Measurements from ENCODE around the gene APBB3.

The APBB3 gene

DNA sequence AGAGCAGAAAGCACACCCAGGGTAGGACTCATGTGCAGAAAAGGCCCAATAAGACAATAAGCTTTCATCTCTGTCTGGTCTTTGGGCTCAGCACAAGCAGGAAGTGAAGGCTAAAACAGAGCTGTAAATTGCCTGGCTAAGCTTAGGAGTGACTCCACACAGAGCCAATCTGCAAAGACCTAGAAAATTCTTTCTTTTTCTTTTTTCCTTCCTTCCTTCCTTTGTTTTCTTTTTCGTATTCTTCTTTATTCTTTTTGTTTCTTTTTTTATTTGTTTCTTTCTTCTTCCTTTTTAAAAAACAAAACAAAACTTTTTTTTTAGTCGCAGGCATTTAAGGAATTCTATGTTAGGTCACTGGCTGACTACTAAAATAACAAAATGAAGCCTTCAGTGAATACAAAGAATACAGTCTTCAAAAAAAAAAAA is 12.4 kb upstream of the APBB3 start:
- no peak for DNase-seq

DNA sequence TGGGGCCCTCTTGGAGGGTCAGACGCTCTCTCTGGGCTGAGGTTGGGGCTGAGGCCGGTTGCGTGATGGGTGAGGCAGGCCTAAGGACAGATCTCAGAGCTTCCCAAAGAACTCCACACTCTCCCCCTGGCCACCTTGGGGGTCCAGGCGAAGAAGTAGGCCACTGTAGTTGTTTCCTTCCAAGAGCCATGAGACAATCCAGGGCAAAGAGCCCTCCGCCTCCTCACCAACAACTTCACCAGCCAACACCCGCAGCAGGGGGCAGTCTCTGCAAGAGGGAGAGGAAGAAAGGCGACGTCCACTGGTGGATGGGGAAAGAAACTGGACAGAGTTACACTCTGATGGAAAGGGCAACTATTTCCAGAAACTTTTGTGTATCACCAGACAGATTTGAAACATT is 10.9 kb upstream of the APBB3 start:
- DNase-seq, result no peak

DNA sequence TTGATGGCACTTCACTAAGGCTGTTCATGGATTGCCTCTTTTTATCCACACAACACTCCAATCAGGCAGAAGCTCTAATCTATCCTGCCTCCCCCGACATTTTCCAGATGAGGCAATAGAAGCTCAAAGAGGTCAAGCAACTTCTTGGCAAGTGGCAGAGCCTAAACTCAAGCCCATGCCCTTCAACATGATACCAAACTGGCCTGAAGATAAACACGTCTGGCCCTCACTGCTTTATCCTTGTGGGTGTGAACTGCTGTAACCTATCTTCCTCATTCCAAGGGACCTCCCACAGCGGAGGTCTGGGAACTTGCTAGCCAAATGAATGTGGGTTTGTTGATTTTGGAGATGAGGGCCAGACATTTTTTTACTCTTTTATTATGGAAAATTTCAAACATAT is 9.8 kb upstream of the APBB3 start:
- DNase-seq, result no peak

DNA sequence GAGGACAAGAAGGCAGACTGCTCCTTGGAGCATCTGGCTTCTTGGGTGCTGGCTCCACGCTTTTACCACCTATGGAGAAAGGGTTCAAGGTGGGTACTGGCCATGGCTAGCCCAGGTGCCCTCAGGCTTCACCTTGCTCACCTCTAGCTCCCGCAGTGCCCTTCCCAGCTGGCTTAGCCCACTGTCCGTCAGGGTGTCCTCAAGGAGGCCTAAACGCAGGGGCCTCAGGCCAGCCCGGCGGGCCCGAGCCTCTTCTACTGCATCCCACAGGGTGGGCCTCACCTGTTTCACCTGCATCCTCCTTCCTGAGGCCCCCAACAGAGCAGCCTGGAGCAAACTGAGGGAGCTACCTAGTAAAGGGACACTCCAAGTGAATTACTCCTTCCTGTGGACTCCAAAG is 9.3 kb upstream of the APBB3 start:
- no peak for DNase-seq

DNA sequence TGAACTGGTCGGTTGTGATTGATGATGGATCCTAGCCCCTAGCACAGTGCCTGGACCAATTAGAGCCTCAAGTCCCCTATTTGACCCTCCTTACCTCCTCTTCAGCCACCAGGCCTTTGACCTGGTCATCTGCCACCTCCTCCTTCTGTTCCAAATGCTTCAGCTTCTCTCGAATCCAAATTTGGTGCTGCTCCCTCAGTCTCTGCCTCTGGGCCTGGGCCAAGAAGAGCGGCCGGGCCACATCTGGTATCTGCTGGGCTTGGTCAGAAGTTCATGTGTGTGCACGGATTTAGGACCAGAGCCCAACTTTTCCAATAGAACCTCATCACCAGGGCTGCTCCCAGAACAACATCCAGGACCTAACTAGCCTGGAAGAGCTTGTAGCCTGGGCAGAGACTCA is 6.7 kb upstream of the APBB3 start:
- no peak for DNase-seq

DNA sequence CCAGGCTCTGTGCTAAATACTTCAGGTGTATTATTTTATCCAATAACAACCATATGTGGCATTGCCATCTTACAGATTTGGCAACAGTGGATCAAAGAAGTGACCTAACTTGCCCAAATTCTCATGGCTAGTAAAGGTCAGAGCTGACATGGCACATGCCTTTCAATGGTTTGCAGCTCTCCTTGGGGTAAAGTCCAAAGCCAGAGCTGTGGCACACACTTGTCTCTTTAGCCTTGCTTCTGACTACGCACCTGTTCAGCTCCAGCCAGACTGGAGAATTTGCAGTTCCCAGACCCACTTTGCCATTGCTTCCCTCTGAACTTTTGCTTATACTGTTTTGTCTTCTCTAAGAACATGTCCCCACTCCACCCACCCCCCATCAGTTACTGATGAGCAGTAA is 6.1 kb upstream of the APBB3 start:
- no peak for DNase-seq

DNA sequence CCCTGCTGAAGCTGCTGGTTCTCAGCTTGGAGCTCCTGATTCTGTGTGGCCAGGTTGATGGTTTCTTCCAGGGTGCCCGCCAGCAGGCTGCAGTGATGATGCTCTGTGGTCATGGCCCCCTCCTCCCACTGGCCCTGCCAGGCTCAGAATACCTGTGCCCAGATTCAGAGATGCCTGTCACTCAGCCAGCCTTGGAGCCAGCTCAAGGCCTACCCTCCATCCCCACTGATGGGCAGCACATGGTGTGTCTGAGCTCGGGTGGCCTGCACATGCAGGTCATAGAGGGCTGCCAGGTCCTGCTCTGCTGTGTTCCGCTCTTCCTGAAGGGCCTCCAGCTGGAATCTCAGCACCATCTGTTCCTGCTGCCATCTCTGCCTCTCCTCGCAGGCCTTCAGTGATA is 5.7 kb upstream of the APBB3 start:
- DNase-seq, result no peak

DNA sequence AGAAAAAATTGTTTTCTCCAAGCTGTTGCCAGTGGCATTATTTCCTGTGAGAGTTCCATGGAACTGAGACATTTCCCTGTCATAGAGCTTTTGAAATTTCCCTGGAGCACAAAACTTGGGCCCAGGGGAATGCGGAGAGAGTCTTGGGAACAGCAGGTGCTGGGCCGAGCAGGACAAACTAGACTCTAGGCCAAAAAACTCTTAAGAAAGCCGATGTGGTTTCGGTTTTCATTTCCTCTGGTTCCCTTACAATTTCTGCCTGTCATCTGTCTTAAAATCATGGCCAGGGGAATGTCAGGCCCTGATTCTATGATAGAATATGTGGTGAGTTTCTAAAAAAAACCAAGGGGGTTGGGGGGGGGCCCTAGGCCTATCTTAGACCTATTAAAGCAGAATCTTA is 4.8 kb upstream of the APBB3 start:
- no peak for DNase-seq

DNA sequence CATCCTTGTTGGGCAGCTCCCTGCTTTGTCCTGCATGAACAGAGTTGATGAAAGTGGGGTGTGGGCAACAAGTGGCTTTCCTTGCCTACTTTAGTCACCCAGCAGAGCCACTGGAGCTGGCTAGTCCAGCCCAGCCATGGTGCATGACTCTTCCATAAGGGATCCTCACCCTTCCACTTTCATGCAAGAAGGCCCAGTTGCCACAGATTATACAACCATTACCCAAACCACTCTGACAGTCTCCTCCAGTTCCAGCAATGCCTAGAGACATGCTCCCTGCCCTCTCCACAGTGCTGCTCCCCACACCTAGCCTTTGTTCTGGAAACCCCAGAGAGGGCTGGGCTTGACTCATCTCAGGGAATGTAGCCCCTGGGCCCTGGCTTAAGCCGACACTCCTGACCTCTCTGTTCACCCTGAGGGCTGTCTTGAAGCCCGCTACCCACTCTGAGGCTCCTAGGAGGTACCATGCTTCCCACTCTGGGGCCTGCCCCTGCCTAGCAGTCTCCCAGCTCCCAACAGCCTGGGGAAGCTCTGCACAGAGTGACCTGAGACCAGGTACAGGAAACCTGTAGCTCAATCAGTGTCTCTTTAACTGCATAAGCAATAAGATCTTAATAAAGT is 4.2 kb upstream of the APBB3 start:
- no peak for DNase-seq

DNA sequence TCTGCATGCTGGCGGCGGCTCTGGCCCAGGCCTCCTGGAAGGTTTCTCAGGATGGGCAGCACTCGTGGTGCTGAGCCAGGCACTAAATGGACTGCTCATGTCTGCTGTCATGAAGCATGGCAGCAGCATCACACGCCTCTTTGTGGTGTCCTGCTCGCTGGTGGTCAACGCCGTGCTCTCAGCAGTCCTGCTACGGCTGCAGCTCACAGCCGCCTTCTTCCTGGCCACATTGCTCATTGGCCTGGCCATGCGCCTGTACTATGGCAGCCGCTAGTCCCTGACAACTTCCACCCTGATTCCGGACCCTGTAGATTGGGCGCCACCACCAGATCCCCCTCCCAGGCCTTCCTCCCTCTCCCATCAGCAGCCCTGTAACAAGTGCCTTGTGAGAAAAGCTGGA is 3.5 kb upstream of the APBB3 start:
- DNase-seq, result no peak

DNA sequence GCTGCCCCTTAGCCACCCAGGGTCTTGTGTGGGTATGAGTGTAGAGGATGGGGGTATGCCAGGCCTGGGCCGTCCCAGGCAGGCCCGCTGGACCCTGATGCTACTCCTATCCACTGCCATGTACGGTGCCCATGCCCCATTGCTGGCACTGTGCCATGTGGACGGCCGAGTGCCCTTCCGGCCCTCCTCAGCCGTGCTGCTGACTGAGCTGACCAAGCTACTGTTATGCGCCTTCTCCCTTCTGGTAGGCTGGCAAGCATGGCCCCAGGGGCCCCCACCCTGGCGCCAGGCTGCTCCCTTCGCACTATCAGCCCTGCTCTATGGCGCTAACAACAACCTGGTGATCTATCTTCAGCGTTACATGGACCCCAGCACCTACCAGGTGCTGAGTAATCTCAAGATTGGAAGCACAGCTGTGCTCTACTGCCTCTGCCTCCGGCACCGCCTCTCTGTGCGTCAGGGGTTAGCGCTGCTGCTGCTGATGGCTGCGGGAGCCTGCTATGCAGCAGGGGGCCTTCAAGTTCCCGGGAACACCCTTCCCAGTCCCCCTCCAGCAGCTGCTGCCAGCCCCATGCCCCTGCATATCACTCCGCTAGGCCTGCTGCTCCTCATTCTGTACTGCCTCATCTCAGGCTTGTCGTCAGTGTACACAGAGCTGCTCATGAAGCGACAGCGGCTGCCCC is 2.9 kb upstream of the APBB3 start:
- no peak for DNase-seq

DNA sequence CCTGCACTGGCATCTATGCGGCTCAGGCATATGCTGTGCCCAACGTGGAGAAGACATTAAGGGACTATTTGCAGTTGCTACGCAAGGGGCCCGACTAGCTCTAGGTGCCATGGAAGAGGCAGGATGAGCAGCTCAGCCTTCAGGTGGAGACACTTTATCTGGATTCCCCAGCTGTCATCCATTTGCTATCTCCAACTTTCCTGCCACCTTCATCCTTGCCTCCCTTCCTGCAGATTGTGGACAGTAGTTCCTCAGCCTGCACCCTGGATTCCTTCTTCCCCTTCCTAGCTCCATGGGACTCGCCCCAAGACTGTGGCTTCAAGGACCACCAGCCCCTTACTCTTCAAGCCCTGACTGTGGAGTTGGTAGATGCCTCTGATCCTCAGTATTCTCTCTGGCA is 2.3 kb upstream of the APBB3 start:
- no peak for DNase-seq

DNA sequence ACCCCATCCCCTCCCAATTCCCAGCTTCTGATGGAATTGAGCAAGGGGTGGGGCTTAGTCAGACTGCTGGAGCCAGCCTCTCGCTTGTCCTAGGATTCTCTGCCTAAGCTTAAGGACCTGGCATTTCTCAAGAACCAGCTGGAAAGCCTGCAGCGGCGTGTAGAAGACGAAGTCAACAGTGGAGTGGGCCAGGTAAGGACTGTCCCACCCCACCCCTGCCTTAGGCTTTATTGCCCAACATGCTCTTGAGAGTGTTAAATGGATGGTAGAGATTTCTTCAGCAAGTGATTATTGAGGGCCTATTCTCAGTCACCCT is 1.3 kb upstream of the APBB3 start:
- DNase-seq, result no peak

DNA sequence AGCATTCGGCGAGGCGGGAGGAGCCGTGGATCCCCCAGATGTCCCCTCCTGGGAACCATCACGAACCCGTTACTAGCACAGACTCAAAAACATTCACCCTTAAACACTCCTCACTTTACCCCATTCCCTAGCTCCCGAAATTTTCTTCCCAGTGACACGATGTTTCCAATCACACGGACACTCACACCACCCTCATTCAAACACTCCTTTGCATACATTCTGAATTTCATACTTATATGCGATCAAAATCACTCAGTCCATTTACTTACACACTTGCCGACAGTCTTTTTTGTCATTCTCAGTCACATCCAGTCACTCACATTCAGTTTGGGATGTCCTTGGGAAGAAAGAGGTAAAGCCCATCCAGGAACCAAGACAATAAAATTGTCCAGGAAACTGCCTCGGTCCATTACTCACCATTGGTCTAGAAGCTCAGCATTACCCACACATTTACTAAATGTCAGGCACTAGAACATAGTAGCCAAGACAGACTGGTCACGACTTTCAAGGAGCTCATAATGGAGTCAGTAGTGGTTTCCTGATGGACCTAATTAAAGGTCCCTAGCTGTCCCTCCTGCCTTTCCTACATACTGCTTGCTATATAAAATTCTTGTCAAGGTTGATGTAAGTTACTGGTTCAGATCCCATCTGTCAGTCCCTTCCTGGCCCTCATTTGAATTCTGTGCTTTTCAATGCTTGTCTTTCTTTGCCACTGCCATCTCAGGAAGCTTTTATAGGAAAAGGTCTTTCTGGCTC is 804 bp upstream of the APBB3 start:
- DNase-seq, result no peak

DNA sequence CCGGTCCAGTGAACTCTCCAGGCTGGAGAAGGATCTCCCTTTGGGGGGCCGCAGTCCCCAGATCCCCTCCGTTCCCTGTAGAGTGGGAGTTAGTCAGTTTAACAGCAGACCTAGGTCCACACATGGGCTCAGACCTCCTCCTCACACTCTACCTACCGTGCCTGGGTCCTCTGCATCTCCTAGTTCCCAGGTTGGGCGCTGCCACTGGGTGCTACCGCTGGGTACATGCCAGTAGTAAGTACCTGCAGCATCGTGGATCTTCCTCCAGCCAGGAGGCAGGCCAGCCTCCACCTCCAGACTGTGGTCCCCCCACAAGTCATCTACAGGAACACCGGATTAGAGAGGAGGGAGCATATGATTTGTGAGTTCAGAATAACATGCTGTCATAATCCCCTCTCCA is 802 bp downstream of the APBB3 start:
- no peak for DNase-seq

DNA sequence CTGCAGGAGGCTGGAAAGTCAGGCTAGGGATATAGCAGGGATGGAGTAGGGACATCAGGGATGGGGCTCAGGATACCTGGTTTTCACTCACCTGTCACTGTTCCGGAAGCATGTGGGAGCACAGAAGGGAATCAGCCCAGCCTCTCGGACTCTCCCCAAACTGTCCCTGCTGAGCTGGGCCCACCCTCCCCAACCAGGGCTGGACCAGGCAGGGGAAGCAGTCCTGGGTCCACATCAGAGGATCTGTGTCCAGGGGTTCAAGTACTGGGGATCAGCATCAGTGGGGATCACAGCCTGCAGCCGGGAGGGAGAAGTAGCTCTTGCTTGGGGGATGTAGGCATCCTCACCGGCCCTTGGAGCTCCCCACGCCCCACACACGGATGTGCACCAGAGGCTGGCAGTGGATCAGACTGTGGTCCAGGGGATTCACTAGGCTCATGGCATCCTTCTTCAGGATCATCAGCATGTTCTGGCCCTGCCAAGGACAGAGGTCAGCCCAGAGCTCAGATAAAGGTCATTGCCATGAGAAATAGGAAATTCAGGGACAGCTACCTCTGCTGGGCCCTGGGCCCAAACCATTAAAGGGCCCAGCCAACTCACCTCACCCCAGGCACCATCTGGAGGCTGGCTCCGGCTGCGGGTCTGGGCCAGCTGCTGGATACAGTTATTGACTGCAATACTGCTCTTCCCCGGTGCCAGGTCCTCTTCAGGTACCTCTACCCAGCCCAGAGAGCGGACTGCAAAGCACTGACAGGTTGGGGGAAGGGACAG is 2.5 kb downstream of the APBB3 start:
- no peak for DNase-seq

DNA sequence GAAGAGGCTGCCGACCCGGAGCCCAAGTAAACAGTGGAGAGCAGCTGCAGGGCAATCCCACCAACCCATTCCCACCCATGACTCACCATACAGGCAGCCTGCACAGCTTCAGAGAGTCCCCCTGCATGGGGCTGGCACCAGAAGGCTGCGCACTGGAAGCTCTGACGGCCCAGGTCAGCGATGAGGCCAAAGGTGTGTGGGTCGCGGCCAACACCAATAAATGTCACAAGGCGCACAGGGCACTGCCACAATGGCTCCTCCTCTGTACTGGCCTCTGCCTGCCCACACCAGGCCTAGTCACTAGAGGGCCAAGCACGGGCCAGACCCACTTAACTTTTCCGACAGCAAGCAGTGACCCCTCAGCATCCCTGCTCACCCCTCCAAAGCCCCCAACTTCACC is 4.2 kb downstream of the APBB3 start:
- DNase-seq, result no peak

DNA sequence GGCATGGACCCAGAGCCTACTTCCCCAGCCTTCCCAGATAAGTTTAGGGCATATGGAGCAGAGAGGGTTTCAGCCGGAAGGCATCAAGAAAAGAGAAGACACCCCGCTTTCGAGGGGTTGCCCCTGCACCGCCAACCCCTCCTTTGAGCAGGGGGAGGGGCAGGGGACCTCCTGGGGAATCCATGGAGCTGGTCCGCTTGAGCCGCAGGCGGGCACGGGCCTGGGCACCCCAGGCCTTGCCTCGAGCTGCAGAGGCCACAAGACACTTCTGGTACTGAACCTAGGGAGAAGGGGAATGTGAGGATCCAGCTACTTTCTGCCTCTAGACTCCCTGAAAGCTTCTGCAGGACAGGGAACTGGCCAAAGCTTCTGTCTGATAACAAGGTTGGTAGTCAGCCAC is 5.9 kb downstream of the APBB3 start:
- DNase-seq, result no peak

DNA sequence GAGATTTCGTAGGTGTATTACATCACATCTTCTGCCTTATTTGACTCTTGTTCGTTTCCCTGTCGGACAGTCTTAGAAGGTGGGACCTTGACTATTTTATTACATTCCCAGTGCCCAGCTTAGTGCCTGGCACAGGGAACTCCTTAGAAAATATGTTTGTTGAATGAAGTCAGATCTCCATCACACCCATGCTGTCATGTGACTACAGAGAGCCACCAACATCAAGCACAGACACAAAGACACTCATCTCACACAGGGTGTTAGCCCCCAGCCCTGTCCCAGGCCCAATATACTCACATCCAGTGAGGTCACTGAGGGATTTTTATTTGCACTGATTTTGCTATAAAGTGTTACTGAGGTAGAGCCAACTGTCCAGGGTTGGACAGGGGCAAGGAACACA is 6.4 kb downstream of the APBB3 start:
- no peak for DNase-seq

DNA sequence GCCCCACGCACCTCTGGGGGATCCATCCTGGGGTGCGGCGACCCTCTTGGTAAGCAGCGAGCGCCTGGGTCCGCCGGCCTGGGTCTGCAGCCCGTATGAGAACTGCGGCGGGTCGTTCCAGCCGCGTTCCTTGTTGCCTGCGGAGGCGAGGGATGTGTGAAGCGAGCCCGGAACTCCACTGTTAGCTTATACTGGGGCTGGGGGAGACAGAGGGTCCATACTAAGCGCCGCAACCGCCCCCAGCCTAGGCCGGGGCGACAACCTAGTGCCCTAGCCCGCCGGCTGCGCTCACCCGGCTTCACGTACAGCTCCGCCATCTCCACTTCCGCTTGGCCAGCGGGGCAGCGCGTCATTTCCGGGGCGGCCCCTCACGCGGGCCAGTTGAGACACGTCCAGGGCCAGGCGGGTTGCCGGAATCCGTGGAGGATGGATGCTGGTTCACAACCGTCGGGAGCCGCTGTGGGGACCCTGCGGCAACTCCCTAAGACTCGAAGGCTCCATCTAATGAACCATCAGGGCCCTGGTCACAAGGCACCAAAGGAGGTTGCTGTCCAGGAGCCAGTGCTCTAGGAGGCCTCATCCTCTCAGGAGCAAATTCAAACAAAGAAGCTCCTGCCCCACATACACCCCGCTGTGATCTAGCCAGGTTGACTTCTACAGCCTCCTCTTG is 7.1 kb downstream of the APBB3 start, which contains the start of gene SRA1:
Gene SRA1, minus strand, starts transcription at position 338 of the 670 bp plus-strand sequence. Its CDS starts 21 bp downstream, at position 317.
- DNase-seq, result peak; percentile 93

DNA sequence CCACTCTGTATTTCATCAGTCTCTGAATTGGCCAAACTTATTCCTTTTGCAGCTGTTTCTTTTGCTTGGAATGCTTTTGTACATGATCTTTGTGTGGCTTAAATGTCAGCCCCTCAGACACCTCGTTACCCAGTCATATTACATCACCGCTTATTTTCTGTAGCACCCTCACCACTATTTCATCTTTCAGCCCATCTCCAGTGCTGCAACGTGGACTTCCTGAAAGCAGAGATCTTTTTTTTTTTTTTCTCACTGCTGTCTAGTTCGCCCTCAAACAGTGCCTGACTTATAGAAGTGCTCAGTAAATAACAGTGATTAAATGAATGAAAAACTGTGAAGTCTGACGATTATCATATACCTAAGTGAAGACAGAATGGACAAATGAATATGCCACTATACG is 8.0 kb downstream of the APBB3 start:
- DNase-seq, result no peak

DNA sequence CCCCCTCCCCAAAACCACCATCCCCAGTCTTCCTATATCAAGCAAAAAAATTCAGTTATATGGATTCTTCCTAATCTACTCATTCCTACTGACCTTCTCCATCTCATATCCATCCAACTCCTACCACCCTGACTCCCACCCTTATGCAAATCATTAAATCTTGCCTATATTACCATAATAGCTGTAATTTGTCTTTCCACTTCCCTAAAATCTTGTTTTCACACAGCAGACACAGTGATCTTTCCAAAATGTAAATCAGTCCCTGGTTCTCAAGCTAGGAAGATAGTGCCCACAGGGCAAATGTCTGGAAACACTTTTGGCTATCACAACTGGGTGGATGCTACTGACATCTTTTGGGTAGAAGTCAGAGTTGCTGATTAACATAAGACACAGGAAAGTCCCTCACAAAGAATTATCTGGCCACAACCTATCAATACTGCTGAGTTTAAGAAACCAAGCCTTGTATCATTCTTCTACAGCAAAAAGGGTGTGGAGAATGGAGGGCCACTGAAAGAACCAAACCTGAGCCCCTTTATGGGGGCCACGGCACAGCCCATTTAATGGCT is 8.6 kb downstream of the APBB3 start:
- DNase-seq, result no peak

Measured in right kidney (tissue), 1 donor.